ENCODE results near the gene PPP1R15B.

- TF ChIP-seq, protein P1, sequence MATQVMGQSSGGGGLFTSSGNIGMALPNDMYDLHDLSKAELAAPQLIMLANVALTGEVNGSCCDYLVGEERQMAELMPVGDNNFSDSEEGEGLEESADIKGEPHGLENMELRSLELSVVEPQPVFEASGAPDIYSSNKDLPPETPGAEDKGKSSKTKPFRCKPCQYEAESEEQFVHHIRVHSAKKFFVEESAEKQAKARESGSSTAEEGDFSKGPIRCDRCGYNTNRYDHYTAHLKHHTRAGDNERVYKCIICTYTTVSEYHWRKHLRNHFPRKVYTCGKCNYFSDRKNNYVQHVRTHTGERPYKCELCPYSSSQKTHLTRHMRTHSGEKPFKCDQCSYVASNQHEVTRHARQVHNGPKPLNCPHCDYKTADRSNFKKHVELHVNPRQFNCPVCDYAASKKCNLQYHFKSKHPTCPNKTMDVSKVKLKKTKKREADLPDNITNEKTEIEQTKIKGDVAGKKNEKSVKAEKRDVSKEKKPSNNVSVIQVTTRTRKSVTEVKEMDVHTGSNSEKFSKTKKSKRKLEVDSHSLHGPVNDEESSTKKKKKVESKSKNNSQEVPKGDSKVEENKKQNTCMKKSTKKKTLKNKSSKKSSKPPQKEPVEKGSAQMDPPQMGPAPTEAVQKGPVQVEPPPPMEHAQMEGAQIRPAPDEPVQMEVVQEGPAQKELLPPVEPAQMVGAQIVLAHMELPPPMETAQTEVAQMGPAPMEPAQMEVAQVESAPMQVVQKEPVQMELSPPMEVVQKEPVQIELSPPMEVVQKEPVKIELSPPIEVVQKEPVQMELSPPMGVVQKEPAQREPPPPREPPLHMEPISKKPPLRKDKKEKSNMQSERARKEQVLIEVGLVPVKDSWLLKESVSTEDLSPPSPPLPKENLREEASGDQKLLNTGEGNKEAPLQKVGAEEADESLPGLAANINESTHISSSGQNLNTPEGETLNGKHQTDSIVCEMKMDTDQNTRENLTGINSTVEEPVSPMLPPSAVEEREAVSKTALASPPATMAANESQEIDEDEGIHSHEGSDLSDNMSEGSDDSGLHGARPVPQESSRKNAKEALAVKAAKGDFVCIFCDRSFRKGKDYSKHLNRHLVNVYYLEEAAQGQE (IDR thresholded peaks at IDR 0.05; ENCODE audit: insufficient replicate concordance, low read depth): no peak
- TF ChIP-seq, protein P2, sequence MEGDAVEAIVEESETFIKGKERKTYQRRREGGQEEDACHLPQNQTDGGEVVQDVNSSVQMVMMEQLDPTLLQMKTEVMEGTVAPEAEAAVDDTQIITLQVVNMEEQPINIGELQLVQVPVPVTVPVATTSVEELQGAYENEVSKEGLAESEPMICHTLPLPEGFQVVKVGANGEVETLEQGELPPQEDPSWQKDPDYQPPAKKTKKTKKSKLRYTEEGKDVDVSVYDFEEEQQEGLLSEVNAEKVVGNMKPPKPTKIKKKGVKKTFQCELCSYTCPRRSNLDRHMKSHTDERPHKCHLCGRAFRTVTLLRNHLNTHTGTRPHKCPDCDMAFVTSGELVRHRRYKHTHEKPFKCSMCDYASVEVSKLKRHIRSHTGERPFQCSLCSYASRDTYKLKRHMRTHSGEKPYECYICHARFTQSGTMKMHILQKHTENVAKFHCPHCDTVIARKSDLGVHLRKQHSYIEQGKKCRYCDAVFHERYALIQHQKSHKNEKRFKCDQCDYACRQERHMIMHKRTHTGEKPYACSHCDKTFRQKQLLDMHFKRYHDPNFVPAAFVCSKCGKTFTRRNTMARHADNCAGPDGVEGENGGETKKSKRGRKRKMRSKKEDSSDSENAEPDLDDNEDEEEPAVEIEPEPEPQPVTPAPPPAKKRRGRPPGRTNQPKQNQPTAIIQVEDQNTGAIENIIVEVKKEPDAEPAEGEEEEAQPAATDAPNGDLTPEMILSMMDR (IDR thresholded peaks at IDR 0.05; ENCODE audit: insufficient read depth, low read length): no peak
- TF ChIP-seq SPI1 (IDR thresholded peaks at IDR 0.05; ENCODE audit: borderline replicate concordance, low read depth): no peak
- no peak for TF ChIP-seq POLR2AphosphoS5 (IDR thresholded peaks at IDR 0.05; ENCODE audit: low read depth)
- no peak for TF ChIP-seq GABPA (IDR thresholded peaks at IDR 0.05; ENCODE audit: low read depth)
These were observed 44.2 kb upstream of the PPP1R15B start for GRCh38 chr1:204455831-204456145.
